ENCODE results near the gene USP53.

GRCh38 chr4:119317990-119318389 is 105.5 kb downstream of the USP53 start:
- no peak for TF ChIP-seq EZH2 (IDR thresholded peaks at IDR 0.05; ENCODE audit: borderline replicate concordance, low read depth, low read length, severe bottlenecking)
- TF ChIP-seq, protein P1, sequence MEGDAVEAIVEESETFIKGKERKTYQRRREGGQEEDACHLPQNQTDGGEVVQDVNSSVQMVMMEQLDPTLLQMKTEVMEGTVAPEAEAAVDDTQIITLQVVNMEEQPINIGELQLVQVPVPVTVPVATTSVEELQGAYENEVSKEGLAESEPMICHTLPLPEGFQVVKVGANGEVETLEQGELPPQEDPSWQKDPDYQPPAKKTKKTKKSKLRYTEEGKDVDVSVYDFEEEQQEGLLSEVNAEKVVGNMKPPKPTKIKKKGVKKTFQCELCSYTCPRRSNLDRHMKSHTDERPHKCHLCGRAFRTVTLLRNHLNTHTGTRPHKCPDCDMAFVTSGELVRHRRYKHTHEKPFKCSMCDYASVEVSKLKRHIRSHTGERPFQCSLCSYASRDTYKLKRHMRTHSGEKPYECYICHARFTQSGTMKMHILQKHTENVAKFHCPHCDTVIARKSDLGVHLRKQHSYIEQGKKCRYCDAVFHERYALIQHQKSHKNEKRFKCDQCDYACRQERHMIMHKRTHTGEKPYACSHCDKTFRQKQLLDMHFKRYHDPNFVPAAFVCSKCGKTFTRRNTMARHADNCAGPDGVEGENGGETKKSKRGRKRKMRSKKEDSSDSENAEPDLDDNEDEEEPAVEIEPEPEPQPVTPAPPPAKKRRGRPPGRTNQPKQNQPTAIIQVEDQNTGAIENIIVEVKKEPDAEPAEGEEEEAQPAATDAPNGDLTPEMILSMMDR (IDR thresholded peaks at IDR 0.05; ENCODE audit: borderline replicate concordance, extremely low read depth, low read length, poor library complexity, severe bottlenecking) = no peak

All from DND-41 (cell line).